Right kidney (tissue), 9 donors: ENCODE results near the gene ANKRD17.
"Not testable (repeated sequence)": the region's sequence is repeated elsewhere in the genome, so short reads cannot be mapped to it uniquely, and the experiment has no call there.

Source experiments
- DNase-seq: peaks from one replicate; pipeline ENCODE4 v3.0.0-alpha.2; 2016
- long read RNA-seq, 8 donors: transcript quantifications; one replicate each; lab custom pipeline, GENCODE V29; 2026

Gene ANKRD17
- long read RNA-seq, donor 1, partial matches to known transcripts = 14 of 14 reads
- long read RNA-seq, donor 1, other reads (novel, unspliced or antisense) = 0 of 14 reads
- long read RNA-seq, donor 2, partial matches to known transcripts = 0 of 1 reads
- long read RNA-seq, donor 2, other reads (novel, unspliced or antisense) = 0 of 1 reads
- long read RNA-seq, donor 3, partial matches to known transcripts = 12 of 12 reads
- long read RNA-seq, donor 3, other reads (novel, unspliced or antisense) = 0 of 12 reads
- long read RNA-seq, donor 4, partial matches to known transcripts = 59 of 59 reads
- long read RNA-seq, donor 4, other reads (novel, unspliced or antisense) = 0 of 59 reads
- long read RNA-seq, donor 5 = 0 reads
- long read RNA-seq, donor 6, partial matches to known transcripts = 20 of 21 reads
- long read RNA-seq, donor 6, other reads (novel, unspliced or antisense) = 0 of 21 reads
- long read RNA-seq, donor 7, partial matches to known transcripts = 95 of 96 reads
- long read RNA-seq, donor 7, other reads (novel, unspliced or antisense) = 0 of 96 reads
- long read RNA-seq, donor 8, partial matches to known transcripts = 12 of 12 reads
- long read RNA-seq, donor 8, other reads (novel, unspliced or antisense) = 0 of 12 reads

- peak; percentile 100 for DNase-seq
Observed at GRCh38 chr4:73258686-73259570, at the start of gene ANKRD17. ANKRD17 (minus strand) TSS chr4:73258798; CDS start chr4:73258668, 130 bp downstream.

- no peak for DNase-seq
Observed at GRCh38 chr4:73308286-73308685, 49.7 kb upstream of the ANKRD17 start.

DNA sequence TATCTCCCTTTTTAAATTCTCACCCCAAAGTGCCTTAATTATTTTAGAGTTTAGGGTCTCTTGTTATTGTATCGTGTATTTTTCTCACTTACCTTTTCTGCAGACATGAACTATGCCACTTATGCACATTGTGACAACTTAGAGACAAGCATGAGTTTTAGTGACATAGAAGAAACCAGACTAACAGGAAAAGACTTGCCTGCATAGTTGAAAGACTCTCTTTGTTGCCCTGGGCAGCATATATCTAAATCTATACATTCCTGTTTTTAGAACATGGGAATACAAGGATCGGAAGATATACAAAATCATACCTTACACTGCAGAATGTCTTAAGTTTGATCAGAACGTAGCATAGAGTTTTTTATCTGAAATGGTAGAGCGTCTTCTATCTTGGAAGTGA, 45.1 kb upstream of the ANKRD17 start:
- no peak for DNase-seq

DNA sequence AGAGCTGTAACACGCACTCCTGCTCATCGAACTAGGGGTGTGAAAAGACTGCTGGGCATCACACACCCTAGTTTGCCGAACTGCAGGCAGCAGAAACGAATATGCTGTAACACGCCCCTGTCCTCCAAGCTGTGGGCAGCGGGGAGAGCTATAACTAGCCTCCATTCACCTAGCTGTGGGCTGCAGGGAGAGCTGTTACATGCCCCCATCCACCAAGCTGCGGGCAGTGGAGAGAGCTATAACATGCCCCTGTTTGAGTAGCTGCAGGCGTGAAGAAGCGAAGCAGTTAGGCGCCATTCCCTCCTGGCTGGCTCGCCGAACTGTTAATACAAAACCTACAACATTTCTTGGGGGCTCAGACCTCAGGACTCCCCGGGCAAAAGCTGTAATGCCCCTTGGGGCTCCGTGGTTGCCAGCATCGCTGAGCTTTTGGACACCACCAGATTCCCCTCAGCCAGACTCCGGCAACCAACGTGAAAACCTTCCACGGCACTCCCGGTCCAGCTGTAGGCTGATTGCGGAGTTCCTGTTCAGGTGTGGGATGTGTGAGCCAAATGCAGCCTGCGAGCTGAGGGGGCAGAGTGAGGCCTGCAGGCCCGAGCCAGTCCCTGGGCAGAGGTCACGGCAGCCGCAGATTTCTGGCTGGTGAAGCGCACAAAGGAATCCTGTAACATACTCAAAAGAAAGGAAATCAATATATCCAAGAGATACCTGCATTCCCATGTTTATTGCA, 41.1 kb upstream of the ANKRD17 start:
- no peak for DNase-seq

DNA sequence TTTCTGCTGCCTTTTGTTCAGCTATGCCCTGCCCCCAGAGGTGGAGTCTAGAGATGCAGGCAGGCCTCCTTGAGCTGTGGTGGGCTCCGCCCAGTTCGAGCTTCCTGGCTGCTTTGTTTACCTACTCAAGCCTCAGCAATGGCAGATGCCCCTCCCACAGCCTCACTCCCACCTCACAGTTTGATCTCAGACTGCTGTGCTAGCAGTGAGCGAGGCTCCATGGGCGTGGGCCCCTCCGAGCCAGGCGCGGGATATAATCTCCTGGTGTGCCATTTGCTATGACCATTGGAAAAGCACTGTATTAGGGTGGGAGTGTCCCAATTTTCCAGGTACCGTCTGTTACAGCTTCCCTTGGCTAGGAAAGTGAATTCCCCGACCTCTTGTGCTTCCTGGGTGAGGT, 34.1 kb upstream of the ANKRD17 start:
- not testable (repeated sequence) for DNase-seq

DNA sequence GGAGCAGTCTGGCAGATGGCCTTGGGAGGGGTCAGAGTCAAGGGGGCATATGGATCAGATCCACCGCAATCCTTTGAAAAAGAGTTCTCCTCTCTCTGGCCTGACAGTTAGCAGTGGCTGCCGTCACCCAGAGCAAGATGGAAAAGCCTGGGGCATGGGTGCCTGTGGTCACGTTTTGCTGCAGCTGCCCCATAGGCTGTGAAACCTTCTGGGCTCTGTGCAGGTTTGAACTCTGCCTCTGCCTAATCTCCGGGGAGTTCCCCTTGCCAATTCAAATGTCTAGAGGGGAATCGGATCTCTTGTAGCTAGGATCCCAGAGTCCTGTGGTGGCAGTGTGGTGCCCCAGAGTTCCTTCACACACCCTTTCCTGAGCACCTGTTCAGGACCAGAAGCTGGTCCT, 23.4 kb upstream of the ANKRD17 start:
- no peak for DNase-seq

GRCh38 chr4:73281396-73281795, 22.8 kb upstream of the ANKRD17 start:
- DNase-seq = no peak

DNA sequence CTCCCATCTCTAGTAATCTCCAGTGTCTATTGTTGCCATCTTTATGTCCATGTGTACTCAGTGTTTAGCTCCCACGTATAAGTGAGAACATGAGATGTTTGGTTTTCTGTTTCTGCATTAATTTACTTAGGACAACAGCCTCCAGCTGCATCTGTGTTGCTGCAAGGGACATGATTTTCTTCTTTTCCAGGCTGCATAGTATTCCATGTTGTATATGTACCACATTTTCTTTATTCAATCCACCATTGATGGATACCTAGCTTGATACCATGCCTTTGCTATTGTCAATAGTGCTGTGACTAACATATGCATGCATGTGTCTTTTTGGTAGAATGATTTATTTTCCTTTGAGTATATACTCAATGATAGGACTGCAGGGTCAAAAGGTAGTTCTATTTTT, 18.6 kb upstream of the ANKRD17 start:
- no peak for DNase-seq

- DNase-seq = no peak
Observed at GRCh38 chr4:73275318-73275654, 16.7 kb upstream of the ANKRD17 start.

DNA sequence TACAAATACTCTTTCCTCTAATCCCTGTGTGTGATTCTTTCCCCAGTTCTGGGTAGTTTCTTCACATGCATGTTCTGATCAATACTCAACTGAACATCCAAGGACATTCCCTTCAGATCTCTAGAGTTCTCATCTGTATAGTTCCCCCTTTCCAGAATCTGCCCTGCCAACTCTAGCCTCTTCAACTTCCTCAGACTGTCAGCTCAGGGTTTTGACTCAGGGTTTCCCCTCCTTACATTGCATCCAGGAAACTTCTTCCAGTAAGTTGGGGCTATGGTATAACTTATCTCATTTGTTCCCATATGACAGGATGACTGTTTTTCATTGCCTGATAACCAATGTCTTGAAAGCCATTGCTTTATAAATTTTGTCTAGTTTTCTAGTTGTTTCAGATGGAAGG, 14.2 kb upstream of the ANKRD17 start:
- no peak for DNase-seq

- no peak for DNase-seq
Observed at GRCh38 chr4:73267050-73267449, 8.5 kb upstream of the ANKRD17 start.

GRCh38 chr4:73259571-73260090, 1.0 kb upstream of the ANKRD17 start:
- DNase-seq = no peak

GRCh38 chr4:73258436-73258685, 237 bp downstream of the ANKRD17 start:
- DNase-seq = peak; percentile 87

GRCh38 chr4:73257651-73258435, 755 bp downstream of the ANKRD17 start:
- DNase-seq = peak; percentile 33

DNA sequence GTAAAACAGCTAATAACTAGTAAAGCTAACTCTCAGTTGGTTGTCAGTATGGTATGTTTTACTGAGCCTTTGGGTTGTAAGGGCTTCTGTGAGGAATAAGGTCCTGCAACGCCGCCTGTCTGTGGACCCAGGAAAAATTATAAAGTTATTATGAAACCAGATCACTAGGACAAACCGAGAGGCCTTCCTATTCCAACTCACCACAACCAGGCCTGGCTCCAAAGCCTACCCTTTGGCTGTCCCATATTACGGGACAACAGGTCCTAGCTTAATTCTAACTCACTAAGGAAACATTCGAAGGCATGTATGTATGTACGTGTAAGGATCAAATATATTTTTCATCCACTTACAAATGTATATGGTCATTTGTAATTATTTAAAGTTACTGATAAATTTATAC, 1.4 kb downstream of the ANKRD17 start:
- DNase-seq = peak; percentile 47

GRCh38 chr4:73255847-73256246, 2.8 kb downstream of the ANKRD17 start:
- DNase-seq = not testable (repeated sequence)

DNA sequence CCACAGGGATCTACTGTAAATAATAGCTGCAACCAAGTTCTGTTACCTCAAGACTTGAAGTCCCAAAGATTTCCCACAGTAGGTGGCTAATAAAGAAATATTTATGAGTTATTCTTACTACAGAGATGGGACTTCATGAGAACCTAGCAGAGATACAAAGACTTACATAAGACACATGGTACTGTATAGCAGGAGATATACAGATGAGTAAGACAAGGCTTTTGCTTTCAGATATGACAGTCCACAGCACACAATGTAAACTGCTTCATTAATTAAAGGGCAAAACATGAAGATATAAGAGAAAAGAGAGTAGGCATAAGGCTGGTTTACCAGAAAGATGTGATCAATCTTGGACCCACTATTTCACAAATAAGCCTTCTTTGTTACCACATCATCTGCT, 6.6 kb downstream of the ANKRD17 start:
- no peak for DNase-seq

DNA sequence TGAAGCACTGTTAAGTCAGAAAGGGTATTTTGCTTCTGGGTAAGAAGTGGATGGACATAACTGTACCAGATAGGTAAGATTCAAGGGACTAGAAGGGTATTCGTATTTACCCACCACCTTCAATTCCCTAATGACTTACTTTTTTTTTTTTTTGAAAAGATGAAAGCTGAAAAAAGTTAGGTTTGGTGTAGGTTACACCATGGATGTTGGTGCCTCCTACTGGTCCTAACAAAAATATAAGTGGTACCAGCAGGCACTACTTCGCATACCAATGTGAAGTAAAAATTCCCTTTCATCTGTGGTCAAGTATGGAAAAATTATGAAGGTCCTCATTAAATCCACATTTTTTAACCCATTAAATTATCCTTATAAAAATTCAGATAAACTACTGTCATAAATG, 7.2 kb downstream of the ANKRD17 start:
- no peak for DNase-seq

DNA sequence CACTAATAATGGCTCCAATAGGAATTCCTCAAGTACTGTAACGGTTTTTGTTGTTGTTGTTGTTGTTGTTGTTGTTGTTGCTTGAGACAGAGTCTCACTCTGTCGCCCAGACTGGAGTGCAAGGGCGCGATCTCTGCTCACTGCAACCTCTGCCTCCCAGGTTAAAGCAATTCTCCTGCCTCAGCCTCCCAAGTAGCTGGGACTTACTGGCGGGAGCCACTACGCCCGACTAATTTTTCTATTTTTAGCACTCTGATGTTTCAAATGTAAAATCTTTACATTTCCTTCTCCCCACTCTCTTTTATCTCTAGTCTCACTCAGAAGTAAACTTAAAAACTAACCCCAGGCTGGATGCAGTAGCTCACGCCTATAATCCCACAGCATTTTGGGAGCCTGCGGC, 8.0 kb downstream of the ANKRD17 start:
- no peak for DNase-seq

- DNase-seq = no peak
Observed at GRCh38 chr4:73248821-73249220, 9.8 kb downstream of the ANKRD17 start.

- no peak for DNase-seq
Observed at GRCh38 chr4:73248416-73248815, 10.2 kb downstream of the ANKRD17 start.

GRCh38 chr4:73247100-73247499, 11.5 kb downstream of the ANKRD17 start:
- DNase-seq = no peak
